Trophoblast cell (in vitro differentiated cells and primary cell): Measurements from ENCODE around the gene URAD.
"Not testable (repeated sequence)": the region's sequence is repeated elsewhere in the genome, so short reads cannot be mapped to it uniquely, and the experiment has no call there.

Experiments
- DNase-seq, 2 donors: peaks; one replicate each; pipeline ENCODE4 v3.0.0-alpha.2; 2016
- H2AFZ ChIP-seq: 2 replicates; pipeline ENCODE4 v1.6.1; 2013; ENCODE audit warnings: low read length, moderate library complexity, mild to moderate bottlenecking; ENCODE audit not compliant: insufficient read depth, poor library complexity
- H2AK5ac ChIP-seq: 2 replicates; pipeline ENCODE4 v1.6.1; 2013; ENCODE audit warnings: mild to moderate bottlenecking, low read length
- H2BK120ac ChIP-seq: 2 replicates; pipeline ENCODE4 v1.6.1; 2013; ENCODE audit warnings: low read length, mild to moderate bottlenecking, moderate library complexity; ENCODE audit not compliant: insufficient read depth, poor library complexity
- H2BK12ac ChIP-seq: 2 replicates; pipeline ENCODE4 v1.6.1; 2013; ENCODE audit warnings: mild to moderate bottlenecking, low read length, moderate library complexity
- H2BK5ac ChIP-seq: 2 replicates; pipeline ENCODE4 v1.6.1; 2013; ENCODE audit warnings: low read length, low read depth, moderate library complexity, mild to moderate bottlenecking; ENCODE audit not compliant: poor library complexity
- H3K14ac ChIP-seq: 2 replicates; pipeline ENCODE4 v1.6.1; 2013; ENCODE audit warnings: mild to moderate bottlenecking, low read length
- H3K18ac ChIP-seq: 2 replicates; pipeline ENCODE4 v1.6.1; 2013; ENCODE audit warnings: mild to moderate bottlenecking, low read length
- H3K23ac ChIP-seq: 2 replicates; pipeline ENCODE4 v1.6.1; 2013; ENCODE audit warnings: low read length
- H3K27ac ChIP-seq: 2 replicates; pipeline ENCODE4 v1.5.1; 2013; ENCODE audit warnings: low read depth, mild to moderate bottlenecking, inconsistent platforms, low read length, moderate library complexity
- H3K27me3 ChIP-seq: 2 replicates; pipeline ENCODE4 v1.6.1; 2013; ENCODE audit warnings: inconsistent platforms, mild to moderate bottlenecking, low read length, moderate library complexity; ENCODE audit not compliant: insufficient read depth
- H3K36me3 ChIP-seq, 2 experiments: 1 replicate in 1 of 2; 2 replicates in 1 of 2; pipeline ENCODE4 v1.6.1; 2013; ENCODE audit warnings: low read length in 2 of 2, mild to moderate bottlenecking in 2 of 2, moderate library complexity in 1 of 2; ENCODE audit not compliant: insufficient read depth in 2 of 2, control insufficient read depth in 1 of 2
- H3K4ac ChIP-seq: 2 replicates; pipeline ENCODE4 v1.6.1; 2013; ENCODE audit warnings: low read depth, mild to moderate bottlenecking, low read length, moderate library complexity
- H3K4me1 ChIP-seq, 2 experiments: 1 replicate in 1 of 2; 2 replicates in 1 of 2; pipeline ENCODE4 v1.6.1; 2013; ENCODE audit warnings: low read length in 2 of 2, mild to moderate bottlenecking in 2 of 2, moderate library complexity in 1 of 2; ENCODE audit not compliant: insufficient read depth in 2 of 2, control insufficient read depth in 1 of 2
- H3K4me2 ChIP-seq: 2 replicates; pipeline ENCODE4 v1.6.1; 2013; ENCODE audit warnings: inconsistent platforms, mild to moderate bottlenecking, low read length, moderate library complexity
- H3K4me3 ChIP-seq: 2 replicates; pipeline ENCODE4 v1.5.1; 2013; ENCODE audit warnings: mild to moderate bottlenecking, low read depth, low read length, inconsistent platforms
- H3K79me1 ChIP-seq: one replicate; pipeline ENCODE4 v1.6.1; 2013; ENCODE audit warnings: low read length
- H3K79me2 ChIP-seq: 2 replicates; pipeline ENCODE4 v1.6.1; 2013; ENCODE audit warnings: low read length, mild to moderate bottlenecking; ENCODE audit not compliant: control insufficient read depth, insufficient read depth, poor library complexity
- H3K9ac ChIP-seq: 2 replicates; pipeline ENCODE4 v1.6.1; 2013; ENCODE audit warnings: mild to moderate bottlenecking, low read length
- H3K9me3 ChIP-seq: 2 replicates; pipeline ENCODE4 v1.6.1; 2013; ENCODE audit warnings: low read depth, mild to moderate bottlenecking, control low read depth, inconsistent platforms, low read length; ENCODE audit not compliant: insufficient read depth
- H4K12ac ChIP-seq: 2 replicates; pipeline ENCODE4 v1.6.1; 2013; ENCODE audit warnings: low read depth, mild to moderate bottlenecking, low read length, moderate library complexity
- H4K8ac ChIP-seq: 2 replicates; pipeline ENCODE4 v1.6.1; 2013; ENCODE audit warnings: low read depth, mild to moderate bottlenecking, low read length, moderate library complexity
- H4K91ac ChIP-seq: one replicate; pipeline ENCODE4 v1.6.1; 2013; ENCODE audit warnings: low read depth, mild to moderate bottlenecking, low read length, moderate library complexity
- WGBS: extraction: QIAGEN DNeasy Blood & Tissue Kit; methylation state at CpG from one replicate; pipeline ENCODE4 v1.1.7; 2013; ENCODE audit warnings: missing lambda C conversion rate; ENCODE audit not compliant: insufficient read length, insufficient coverage; ENCODE audit errors: extremely low coverage; 5-methylcytosine and 5-hydroxymethylcytosine counted together

Gene URAD

GRCh38 chr13:28032438-28032837 lies 43.9 kb upstream of the URAD start:
- not testable (repeated sequence) for H3K79me2 ChIP-seq, H3K14ac ChIP-seq, H3K4me3 ChIP-seq, H3K4ac ChIP-seq, H4K8ac ChIP-seq, H4K91ac ChIP-seq, H2AK5ac ChIP-seq, H3K79me1 ChIP-seq, H3K4me1 ChIP-seq, H3K36me3 ChIP-seq, H3K4me2 ChIP-seq, H2BK120ac ChIP-seq, H3K9ac ChIP-seq, H2BK12ac ChIP-seq, H2BK5ac ChIP-seq, H3K27ac ChIP-seq, H3K18ac ChIP-seq, H4K12ac ChIP-seq, H3K9me3 ChIP-seq, DNase-seq, H3K23ac ChIP-seq, H2AFZ ChIP-seq, H3K27me3 ChIP-seq
- no CpG with 5 or more reads among the region's 1 CpG for whole genome bisulfite sequencing

GRCh38 chr13:28031896-28032288 lies 43.4 kb upstream of the URAD start:
- Histone ChIP-seq H3K18ac (no peak overlapping the region), H4K12ac (no peak overlapping the region), H3K4me3 (no peak overlapping the region), H3K79me2 (no peaks in the 10 kb centered on the region), H4K91ac (no peak overlapping the region), H3K4me2 (no peak overlapping the region), H3K36me3 (no peaks in the 10 kb centered on the region), H3K14ac (no peak overlapping the region), H2BK120ac (no peak overlapping the region), H3K4me1 (no peaks in the 10 kb centered on the region), H3K4ac (no peak overlapping the region), H2BK12ac (no peak overlapping the region), H3K23ac (no peak overlapping the region), H2AFZ (no peak overlapping the region), H3K27ac (no peak overlapping the region), H3K9ac (no peak overlapping the region), H2BK5ac (no peak overlapping the region), H4K8ac (no peak overlapping the region), H2AK5ac (no peak overlapping the region), H3K27me3 (no peaks in the 10 kb centered on the region), H3K9me3 (no peaks in the 10 kb centered on the region), H3K79me1 (no peaks in the 10 kb centered on the region)
- no CpG with 5 or more reads among the region's 5 CpGs for WGBS
- no peak for DNase-seq

DNA sequence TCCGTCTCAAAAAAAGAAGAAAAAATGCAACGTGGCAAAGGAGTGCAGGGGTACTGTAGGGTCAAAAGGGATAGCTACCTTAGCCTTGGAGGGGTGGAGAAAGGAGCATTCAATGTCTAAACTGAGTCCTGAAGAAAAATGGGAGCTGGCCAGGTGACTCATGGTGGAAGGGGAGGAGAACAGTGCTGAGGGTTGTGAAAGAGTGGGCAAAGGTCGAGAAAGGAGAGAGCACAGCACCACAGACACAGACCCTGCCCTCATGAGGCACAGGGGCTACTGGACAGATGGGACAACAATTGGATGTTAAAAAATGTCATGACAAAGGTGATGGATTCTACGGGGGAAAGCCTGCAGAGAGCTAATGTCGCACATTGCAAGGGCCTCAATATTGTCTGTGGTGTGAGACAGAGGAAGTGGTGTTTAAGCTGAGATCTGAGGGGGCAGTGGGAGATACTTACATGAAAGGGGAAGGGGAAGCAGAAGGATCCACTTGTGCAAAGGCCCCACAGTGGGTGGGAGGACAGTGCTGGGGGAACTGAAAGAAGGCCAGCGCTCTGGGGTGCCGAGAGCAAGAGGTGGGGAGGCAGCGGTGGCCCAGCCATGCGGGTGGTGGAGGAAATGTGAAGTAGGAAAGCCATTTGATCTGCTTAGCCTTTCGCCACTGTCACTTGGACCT lies 42.9 kb upstream of the URAD start:
- no peak overlapping the region for H3K9ac ChIP-seq
- H2BK12ac ChIP-seq = no peak overlapping the region
- H3K79me2 ChIP-seq = no peaks in the 10 kb centered on the region
- no peak for DNase-seq
- no peak overlapping the region for H3K18ac ChIP-seq
- no peak overlapping the region for H4K8ac ChIP-seq
- no peak overlapping the region for H3K23ac ChIP-seq
- no peak overlapping the region for H3K27ac ChIP-seq
- no peak overlapping the region for H3K4me3 ChIP-seq
- no peaks in the 10 kb centered on the region for H3K36me3 ChIP-seq
- no peak overlapping the region for H2AFZ ChIP-seq
- no peaks in the 10 kb centered on the region for H3K4me1 ChIP-seq
- no peak overlapping the region for H3K14ac ChIP-seq
- H2BK5ac ChIP-seq = no peak overlapping the region
- no peak overlapping the region for H4K91ac ChIP-seq
- no peaks in the 10 kb centered on the region for H3K9me3 ChIP-seq
- no peak overlapping the region for H3K4me2 ChIP-seq
- no peaks in the 10 kb centered on the region for H3K79me1 ChIP-seq
- no peak overlapping the region for H4K12ac ChIP-seq
- H2AK5ac ChIP-seq = no peak overlapping the region
- H3K4ac ChIP-seq = no peak overlapping the region
- no peak overlapping the region for H2BK120ac ChIP-seq
- WGBS = no CpG with 5 or more reads among the region's 10 CpGs
- no peaks in the 10 kb centered on the region for H3K27me3 ChIP-seq

DNA sequence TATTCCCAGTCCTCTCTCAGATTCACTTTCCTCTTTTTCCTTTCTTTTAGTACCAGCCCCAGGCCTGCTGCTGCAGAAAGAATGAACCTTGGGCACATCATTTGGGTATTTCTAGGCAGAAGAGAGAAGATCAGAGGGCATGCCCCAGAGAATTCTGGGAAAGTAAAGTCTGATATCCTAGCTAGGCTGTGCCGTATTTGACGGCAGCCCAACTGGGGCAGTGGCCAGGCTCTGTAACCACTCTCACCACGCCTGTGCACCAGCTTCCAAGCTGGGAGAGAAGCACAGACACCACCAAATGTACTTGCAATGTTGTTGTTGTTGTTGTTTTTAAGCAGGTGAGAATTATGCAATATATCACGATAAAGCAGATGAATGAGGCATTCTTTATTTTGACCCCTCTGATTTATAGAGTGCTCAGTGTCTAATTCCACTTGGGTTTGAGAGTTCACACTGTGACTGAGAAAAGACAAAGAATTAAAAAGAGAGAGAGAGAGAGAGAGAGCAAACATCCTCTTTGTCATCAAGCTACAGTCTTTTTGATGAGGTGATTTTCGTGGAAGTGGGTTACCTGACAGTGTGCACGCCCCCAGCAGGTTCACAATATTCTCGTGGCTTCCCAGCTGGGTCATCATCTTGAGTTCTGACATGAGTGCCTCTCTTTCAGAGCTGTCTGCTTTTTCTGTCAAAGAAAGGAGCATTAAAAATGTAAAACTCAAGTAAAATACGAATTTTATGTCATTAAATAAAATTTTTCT lies 39.3 kb upstream of the URAD start:
- Histone ChIP-seq H2BK12ac (no peak overlapping the region), H3K79me2 (no peaks in the 10 kb centered on the region), H2AK5ac (no peak overlapping the region), H2BK5ac (no peak overlapping the region), H4K91ac (no peak overlapping the region), H4K8ac (no peak overlapping the region), H3K4me3 (no peak overlapping the region), H3K4me2 (no peak overlapping the region), H3K9me3 (no peaks in the 10 kb centered on the region), H3K18ac (no peak overlapping the region), H4K12ac (no peak overlapping the region), H3K14ac (no peak overlapping the region), H2AFZ (no peak overlapping the region), H2BK120ac (no peak overlapping the region), H3K79me1 (no peaks in the 10 kb centered on the region), H3K4me1 (peaks cover 2% of the 10 kb centered on the region in 2 experiments), H3K23ac (no peak overlapping the region), H3K27ac (no peak overlapping the region), H3K36me3 (no peaks in the 10 kb centered on the region), H3K4ac (no peak overlapping the region), H3K27me3 (no peaks in the 10 kb centered on the region), H3K9ac (no peak overlapping the region)
- no peak for DNase-seq
- WGBS = no CpG with 5 or more reads among the region's 8 CpGs
